PFSK-1 (cell line): ENCODE data around the gene PLIN3.

Experiments used
- POLR2AphosphoS5 ChIP-seq: IDR thresholded peaks from 2 replicates; pipeline ENCODE4 v1.6.1; 2012; ENCODE audit warnings: low read depth, mild to moderate bottlenecking, control low read depth, low read length, moderate library complexity
- SIN3A ChIP-seq: IDR thresholded peaks from 2 replicates; pipeline ENCODE4 v1.6.1; 2012; ENCODE audit warnings: mild to moderate bottlenecking, low read length, moderate library complexity, borderline replicate concordance; ENCODE audit not compliant: insufficient read depth
- TF ChIP-seq, protein P1 (sequence below), 2 experiments: IDR thresholded peaks; 2 replicates each; pipeline versions ENCODE4 v1.6.1 to v1.8.0; 2011 to 2012; ENCODE audit warnings: low read depth in 2 of 2, low read length in 2 of 2, control low read depth in 1 of 2, inconsistent platforms in 1 of 2, mild to moderate bottlenecking in 1 of 2, moderate library complexity in 1 of 2; ENCODE audit not compliant: insufficient read depth in 1 of 2

DNA sequence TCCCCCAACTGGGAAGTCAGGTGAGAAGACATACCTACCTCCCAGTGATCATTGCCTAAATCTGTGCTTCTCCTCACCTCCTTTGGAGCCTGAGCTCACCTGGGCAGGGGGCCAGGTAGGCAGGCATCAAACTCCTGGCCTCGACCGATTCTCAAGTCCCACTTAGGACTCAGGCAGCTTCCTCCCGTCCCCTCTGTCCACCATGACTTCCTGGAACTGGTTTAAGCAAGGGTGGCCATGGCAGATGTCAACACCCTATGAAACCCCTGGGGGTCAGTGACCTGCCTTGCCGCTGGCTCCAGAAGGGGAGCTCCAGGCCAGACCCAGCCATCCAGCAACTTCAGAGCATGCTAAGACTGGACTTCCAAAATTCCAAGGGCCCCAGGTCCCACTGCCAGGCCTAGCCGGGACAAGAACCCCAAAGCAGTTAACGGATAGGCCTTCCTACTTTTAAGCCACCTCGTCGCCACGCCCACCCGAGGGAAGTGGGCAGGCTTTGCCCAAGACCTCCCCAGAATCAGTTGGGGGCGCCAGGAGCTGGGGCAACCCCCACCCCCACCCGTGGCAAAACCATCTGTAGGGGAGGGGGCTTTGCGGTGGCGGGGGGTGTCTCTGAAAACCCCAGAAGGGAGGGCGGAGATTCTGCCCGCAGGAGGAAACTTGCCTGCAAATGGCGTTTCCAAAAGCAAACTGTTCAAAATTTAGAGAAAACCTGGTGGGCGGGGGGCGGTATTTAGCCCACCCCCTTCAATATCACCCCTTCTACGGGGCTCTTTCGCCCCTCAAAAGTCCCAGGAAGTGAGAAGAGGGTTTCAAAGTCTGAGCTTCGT is 657 bp downstream of the PLIN3 start:
- TF ChIP-seq, protein P1, sequence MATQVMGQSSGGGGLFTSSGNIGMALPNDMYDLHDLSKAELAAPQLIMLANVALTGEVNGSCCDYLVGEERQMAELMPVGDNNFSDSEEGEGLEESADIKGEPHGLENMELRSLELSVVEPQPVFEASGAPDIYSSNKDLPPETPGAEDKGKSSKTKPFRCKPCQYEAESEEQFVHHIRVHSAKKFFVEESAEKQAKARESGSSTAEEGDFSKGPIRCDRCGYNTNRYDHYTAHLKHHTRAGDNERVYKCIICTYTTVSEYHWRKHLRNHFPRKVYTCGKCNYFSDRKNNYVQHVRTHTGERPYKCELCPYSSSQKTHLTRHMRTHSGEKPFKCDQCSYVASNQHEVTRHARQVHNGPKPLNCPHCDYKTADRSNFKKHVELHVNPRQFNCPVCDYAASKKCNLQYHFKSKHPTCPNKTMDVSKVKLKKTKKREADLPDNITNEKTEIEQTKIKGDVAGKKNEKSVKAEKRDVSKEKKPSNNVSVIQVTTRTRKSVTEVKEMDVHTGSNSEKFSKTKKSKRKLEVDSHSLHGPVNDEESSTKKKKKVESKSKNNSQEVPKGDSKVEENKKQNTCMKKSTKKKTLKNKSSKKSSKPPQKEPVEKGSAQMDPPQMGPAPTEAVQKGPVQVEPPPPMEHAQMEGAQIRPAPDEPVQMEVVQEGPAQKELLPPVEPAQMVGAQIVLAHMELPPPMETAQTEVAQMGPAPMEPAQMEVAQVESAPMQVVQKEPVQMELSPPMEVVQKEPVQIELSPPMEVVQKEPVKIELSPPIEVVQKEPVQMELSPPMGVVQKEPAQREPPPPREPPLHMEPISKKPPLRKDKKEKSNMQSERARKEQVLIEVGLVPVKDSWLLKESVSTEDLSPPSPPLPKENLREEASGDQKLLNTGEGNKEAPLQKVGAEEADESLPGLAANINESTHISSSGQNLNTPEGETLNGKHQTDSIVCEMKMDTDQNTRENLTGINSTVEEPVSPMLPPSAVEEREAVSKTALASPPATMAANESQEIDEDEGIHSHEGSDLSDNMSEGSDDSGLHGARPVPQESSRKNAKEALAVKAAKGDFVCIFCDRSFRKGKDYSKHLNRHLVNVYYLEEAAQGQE (IDR thresholded peaks at IDR 0.05; ENCODE audit: insufficient read depth in 1 of 2, low read depth in 2 of 2, low read length in 2 of 2): no peak
- TF ChIP-seq SIN3A (0 out of 2 replicates have a peak, but pooled peaks have one; percentile 35), POLR2AphosphoS5 (no peak)
